Prostate gland (tissue), 2 donors: ENCODE measurements around the gene SCAMP2.

Experiments used
- CTCF ChIP-seq, 4 experiments: fragments of 200-600 bp in 2 of 4; fragments of 450-650 bp in 2 of 4; sonication (generic) in 2 of 4; IDR thresholded peaks; 1 replicate in 3 of 4; 2 replicates in 1 of 4; pipeline ENCODE4 v1.5.1; 2016 to 2019; ENCODE audit warnings: antibody characterized with exemption in 4 of 4, mild to moderate bottlenecking in 2 of 4, moderate library complexity in 2 of 4
- POLR2AphosphoS5 ChIP-seq: sonication (generic); formaldehyde crosslinking; IDR thresholded peaks from one replicate; pipeline ENCODE4 v1.6.1; 2017; ENCODE audit warnings: antibody characterized with exemption

DNA sequence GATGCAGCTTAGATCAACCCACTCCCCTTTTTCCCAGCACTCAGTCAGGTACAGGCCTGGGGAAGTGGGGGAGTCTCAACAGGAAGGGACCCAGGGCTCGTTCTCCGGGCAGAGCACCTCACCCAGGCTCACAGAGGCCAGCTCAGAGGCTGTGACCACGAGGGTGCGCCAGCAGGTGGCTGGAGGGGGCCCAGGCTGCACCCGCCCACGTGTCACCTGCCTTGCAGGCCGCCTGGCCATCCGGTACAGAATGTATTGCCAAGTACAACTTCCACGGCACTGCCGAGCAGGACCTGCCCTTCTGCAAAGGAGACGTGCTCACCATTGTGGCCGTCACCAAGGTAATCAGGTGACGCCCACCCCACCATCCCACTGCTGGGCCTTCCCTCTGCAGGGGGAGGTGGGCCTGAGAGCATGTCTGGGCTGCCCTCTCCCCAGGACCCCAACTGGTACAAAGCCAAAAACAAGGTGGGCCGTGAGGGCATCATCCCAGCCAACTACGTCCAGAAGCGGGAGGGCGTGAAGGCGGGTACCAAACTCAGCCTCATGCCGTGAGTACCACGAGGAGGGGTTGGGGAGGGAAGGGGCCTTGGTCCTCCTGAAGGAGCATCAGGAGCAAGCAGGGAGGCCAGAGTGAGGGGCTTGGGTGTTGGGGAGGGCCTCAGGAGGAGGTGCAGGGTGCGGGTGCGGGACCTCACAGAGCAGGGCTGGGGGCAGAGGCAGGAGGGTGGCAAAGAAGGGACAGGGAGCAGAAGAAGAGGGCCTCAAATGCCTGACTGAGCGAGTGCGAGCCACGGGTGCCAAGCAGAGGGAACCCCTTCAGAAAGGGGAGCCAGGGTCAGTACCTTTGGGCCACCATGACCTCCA, 74.5 kb downstream of the SCAMP2 start:
- peak; percentile 23 to 77 (median 47) for TF ChIP-seq CTCF (IDR thresholded peaks at IDR 0.05)
- peak; percentile 89 for TF ChIP-seq POLR2AphosphoS5
